HCT116 (cell line): ENCODE measurements around the gene RALGAPA1. TPM values are rescaled to one million over a fixed set of nuclear protein-coding genes. Genes with fewer than 3 reads are reported as not detected.

Experiments
- ATAC-seq: fragments of 200-7000 bp; cut with Tn5 transposase; 2 replicates; pipeline ENCODE4 v1.9.1; 2020; ENCODE audit warnings: mild to moderate bottlenecking, moderate library complexity
- BruUV-seq: library from RNA; stranded (reverse); fragments of 400-500 nt; replicated peaks from 2 replicates; lab custom pipeline; 2021; lab: Mats Ljungman, UMichigan
- CTCF ChIA-PET: fragments of 300-600 bp; sonication (Branson Sonifier 250); formaldehyde crosslinking; loops from one replicate; lab custom pipeline; 2021; ENCODE audit warnings: antibody characterized with exemption; lab: Charles Lee
- POLR2A ChIA-PET: fragments of 300-600, 350-600 bp; sonication (Branson Sonifier 250); formaldehyde crosslinking; loops from one replicate; lab custom pipeline; 2021; ENCODE audit warnings: antibody characterized with exemption; lab: Charles Lee
- RAD21 ChIA-PET, 2 experiments: fragments of 300-600 bp; sonication (Branson Sonifier 250); formaldehyde crosslinking; loops; one replicate each; lab custom pipeline; 2023; ENCODE audit warnings: low total read pairs in 2 of 2; ENCODE audit not compliant: uncharacterized antibody in 2 of 2, unreplicated experiment in 2 of 2, low non-redundant PET in 1 of 2; lab: Charles Lee
- DNase-seq: peaks from one replicate; pipeline ENCODE4 v3.0.0-alpha.2; 2010; ENCODE audit warnings: low read depth, low spot score
- H2AFZ ChIP-seq: fragments of 200-600 bp; shearing (Covaris generic), sonication (generic); 2 replicates; pipeline ENCODE4 v1.6.1; 2017; ENCODE audit warnings: low read depth, mixed run types, mixed read lengths, antibody characterized with exemption, low read length; ENCODE audit not compliant: poor library complexity, severe bottlenecking
- H3K27ac ChIP-seq: 2 replicates; pipeline ENCODE4 v1.5.1; 2012; ENCODE audit warnings: low read depth, low read length
- H3K27me3 ChIP-seq: fragments of 200-600 bp; sonication (generic); 2 replicates; pipeline ENCODE4 v1.6.1; 2016; ENCODE audit warnings: mixed run types, low read length, mixed read lengths; ENCODE audit not compliant: insufficient read depth
- H3K36me3 ChIP-seq, 2 experiments: fragments of 200-500 bp in 1 of 2; fragments of 200-600 bp in 1 of 2; sonication (Bioruptor generic) in 1 of 2; sonication (generic) in 1 of 2; 2 replicates each; pipeline versions ENCODE4 v1.5.1 to v1.6.1; 2014 to 2016; ENCODE audit warnings: low read length in 2 of 2, inconsistent platforms in 1 of 2, mixed read lengths in 1 of 2, mixed run types in 1 of 2; ENCODE audit not compliant: insufficient read depth in 2 of 2, control insufficient read depth in 1 of 2
- H3K4me1 ChIP-seq, 2 experiments: fragments of 200-600 bp in 1 of 2; sonication (generic) in 1 of 2; 2 replicates each; pipeline versions ENCODE4 v1.5.1 to v1.6.1; 2012 to 2017; ENCODE audit warnings: low read length in 2 of 2, inconsistent platforms in 1 of 2, mild to moderate bottlenecking in 1 of 2, mixed read lengths in 1 of 2, mixed run types in 1 of 2, moderate library complexity in 1 of 2; ENCODE audit not compliant: insufficient read depth in 2 of 2, control insufficient read depth in 1 of 2
- H3K4me2 ChIP-seq: fragments of 200-600 bp; sonication (generic); 2 replicates; pipeline ENCODE4 v1.6.1; 2017; ENCODE audit warnings: mixed run types, low read length, mixed read lengths
- H3K4me3 ChIP-seq, 2 experiments: fragments of 200-600 bp in 1 of 2; sonication (generic) in 1 of 2; replicated peaks in 1 of 2; 2 replicates each; pipeline ENCODE4 v1.5.1; 2011 to 2016; ENCODE audit warnings: low read length in 2 of 2, control low read depth in 1 of 2, low read depth in 1 of 2, mild to moderate bottlenecking in 1 of 2, mixed read lengths in 1 of 2, mixed run types in 1 of 2
- H3K79me2 ChIP-seq: fragments of 200-600 bp; sonication (generic); 2 replicates; pipeline ENCODE4 v1.6.1; 2017; ENCODE audit warnings: mild to moderate bottlenecking, mixed run types, low read length, moderate library complexity, mixed read lengths; ENCODE audit not compliant: insufficient read depth
- H3K9ac ChIP-seq: fragments of 200-600 bp; sonication (generic); 2 replicates; pipeline ENCODE4 v1.6.1; 2016; ENCODE audit warnings: low read length, mixed read lengths
- H3K9me2 ChIP-seq: fragments of 200-600 bp; sonication (generic), shearing (Covaris generic); 2 replicates; pipeline ENCODE4 v1.6.1; 2017; ENCODE audit warnings: mixed run types, mild to moderate bottlenecking, moderate library complexity; ENCODE audit not compliant: insufficient read depth
- H3K9me3 ChIP-seq, 2 experiments: fragments of 200-500 bp in 1 of 2; fragments of 200-600 bp in 1 of 2; sonication (Bioruptor generic) in 1 of 2; sonication (generic) in 1 of 2; 2 replicates each; pipeline ENCODE4 v1.6.1; 2014 to 2017; ENCODE audit warnings: low read length in 2 of 2, mixed read lengths in 2 of 2, inconsistent platforms in 1 of 2, low read depth in 1 of 2, mild to moderate bottlenecking in 1 of 2, mixed run types in 1 of 2, moderate library complexity in 1 of 2; ENCODE audit not compliant: control insufficient read depth in 1 of 2, insufficient read depth in 1 of 2
- H4K20me1 ChIP-seq: fragments of 200-600 bp; sonication (generic), shearing (Covaris generic); 2 replicates; pipeline ENCODE4 v1.6.1; 2017; ENCODE audit warnings: mixed run types, mild to moderate bottlenecking, moderate library complexity; ENCODE audit not compliant: insufficient read depth
- ATF3 ChIP-seq: IDR thresholded peaks from 2 replicates; pipeline ENCODE4 v1.6.1; 2012
- CBX3 ChIP-seq: IDR thresholded peaks from 2 replicates; pipeline ENCODE4 v1.6.1; 2012; ENCODE audit warnings: low read depth
- CEBPB ChIP-seq: IDR thresholded peaks from 2 replicates; pipeline ENCODE4 v1.6.1; 2012; ENCODE audit warnings: low read depth
- EGR1 ChIP-seq: IDR thresholded peaks from 2 replicates; pipeline ENCODE4 v1.6.1; 2012; ENCODE audit warnings: low read depth
- ELF1 ChIP-seq: IDR thresholded peaks from 2 replicates; pipeline ENCODE4 v1.6.1; 2012; ENCODE audit warnings: low read depth, borderline replicate concordance
- EZH2 ChIP-seq: fragments of 200-600 bp; sonication (generic); IDR thresholded peaks from 2 replicates; pipeline ENCODE4 v1.6.1; 2017; ENCODE audit warnings: antibody characterized with exemption, mixed run types
- EZH2phosphoT487 ChIP-seq: fragments of 200-600 bp; IDR thresholded peaks from 2 replicates; pipeline ENCODE4 v1.6.1; 2018; ENCODE audit warnings: antibody characterized with exemption, borderline replicate concordance
- POLR2A ChIP-seq: IDR thresholded peaks from 2 replicates; pipeline ENCODE4 v1.7.0; 2011; ENCODE audit warnings: borderline replicate concordance; ENCODE audit not compliant: insufficient read depth, insufficient read length; ENCODE audit errors: extremely low read depth
- POLR2AphosphoS5 ChIP-seq: IDR thresholded peaks from 2 replicates; pipeline ENCODE4 v1.6.1; 2011; ENCODE audit warnings: mild to moderate bottlenecking, low read depth, low read length, moderate library complexity
- RAD21 ChIP-seq: IDR thresholded peaks from 2 replicates; pipeline ENCODE4 v1.6.1; 2012; ENCODE audit warnings: low read depth, mild to moderate bottlenecking
- REST ChIP-seq: IDR thresholded peaks from 2 replicates; pipeline ENCODE4 v1.6.1; 2012; ENCODE audit warnings: low read depth
- SIN3A ChIP-seq: IDR thresholded peaks from 2 replicates; pipeline ENCODE4 v1.6.1; 2012; ENCODE audit warnings: low read depth
- SP1 ChIP-seq: IDR thresholded peaks from 2 replicates; pipeline ENCODE4 v1.6.1; 2012; ENCODE audit warnings: low read depth
- SRF ChIP-seq: IDR thresholded peaks from 2 replicates; pipeline ENCODE4 v1.6.1; 2012; ENCODE audit warnings: low read depth
- TCF7L2 ChIP-seq: IDR thresholded peaks from 2 replicates; pipeline ENCODE4 v1.7.0; 2011; ENCODE audit warnings: borderline replicate concordance, inconsistent platforms; ENCODE audit not compliant: insufficient read depth, insufficient read length; ENCODE audit errors: extremely low read depth
- YY1 ChIP-seq: IDR thresholded peaks from 2 replicates; pipeline ENCODE4 v1.6.1; 2011; ENCODE audit warnings: low read length, low read depth, moderate library complexity, mild to moderate bottlenecking; ENCODE audit not compliant: insufficient replicate concordance; ENCODE audit errors: extremely low read depth
- ZFX ChIP-seq: fragments of 450-650 bp; IDR thresholded peaks from 2 replicates; pipeline ENCODE4 v1.6.1; 2017
- ZNF274 ChIP-seq: fragments of 200-500 bp; sonication (Bioruptor generic); IDR thresholded peaks from 2 replicates; pipeline ENCODE4 v1.6.1; 2014; ENCODE audit warnings: mild to moderate bottlenecking, low read depth, low read length, inconsistent platforms
- intact Hi-C: fragments of 100-400 bp; cut with micrococcal nuclease; formaldehyde crosslinking; loops from 2 replicates; pipeline ENCODE4 v1.10.0; 2022
- total RNA-seq: library from RNA; stranded (reverse); gene quantifications from one replicate; pipeline ENCODE4 v1.2.1, GENCODE V29; 2021; ENCODE audit not compliant: unreplicated experiment
- TF ChIP-seq, protein P1 (sequence below): IDR thresholded peaks from 2 replicates; pipeline ENCODE4 v1.6.1; 2011; ENCODE audit warnings: mild to moderate bottlenecking, low read length, moderate library complexity; ENCODE audit not compliant: insufficient replicate concordance; ENCODE audit errors: extremely low read depth

The RALGAPA1 gene
- total RNA-seq, 1 experiment from 2014 or later: 29.3 TPM

- peaks cover 4 to 14% of the 10 kb centered on the region in 2 experiments for H3K4me1 ChIP-seq
- BruUV-seq: no TSS peak
- CTCF ChIA-PET: no interaction called here
- no peaks in the 10 kb centered on the region for H3K79me2 ChIP-seq
- H3K4me3 ChIP-seq: no peak overlapping the region
- TF ChIP-seq EZH2 (no peak), SP1 (no peak), SRF (no peak), POLR2A (no peak), EZH2phosphoT487 (no peak), CEBPB (no peak), ZFX (no peak), YY1 (no peak), SIN3A (no peak), TCF7L2 (no peak), EGR1 (no peak), ZNF274 (no peak), ATF3 (no peak), CBX3 (no peak), ELF1 (no peak), POLR2AphosphoS5 (no peak), RAD21 (no peak), REST (no peak)
- TF ChIP-seq, protein P1, sequence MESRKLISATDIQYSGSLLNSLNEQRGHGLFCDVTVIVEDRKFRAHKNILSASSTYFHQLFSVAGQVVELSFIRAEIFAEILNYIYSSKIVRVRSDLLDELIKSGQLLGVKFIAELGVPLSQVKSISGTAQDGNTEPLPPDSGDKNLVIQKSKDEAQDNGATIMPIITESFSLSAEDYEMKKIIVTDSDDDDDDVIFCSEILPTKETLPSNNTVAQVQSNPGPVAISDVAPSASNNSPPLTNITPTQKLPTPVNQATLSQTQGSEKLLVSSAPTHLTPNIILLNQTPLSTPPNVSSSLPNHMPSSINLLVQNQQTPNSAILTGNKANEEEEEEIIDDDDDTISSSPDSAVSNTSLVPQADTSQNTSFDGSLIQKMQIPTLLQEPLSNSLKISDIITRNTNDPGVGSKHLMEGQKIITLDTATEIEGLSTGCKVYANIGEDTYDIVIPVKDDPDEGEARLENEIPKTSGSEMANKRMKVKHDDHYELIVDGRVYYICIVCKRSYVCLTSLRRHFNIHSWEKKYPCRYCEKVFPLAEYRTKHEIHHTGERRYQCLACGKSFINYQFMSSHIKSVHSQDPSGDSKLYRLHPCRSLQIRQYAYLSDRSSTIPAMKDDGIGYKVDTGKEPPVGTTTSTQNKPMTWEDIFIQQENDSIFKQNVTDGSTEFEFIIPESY: no peak
- POLR2A ChIA-PET: no interaction called here
- H3K9ac ChIP-seq: no peak overlapping the region
- DNase-seq (no peak), ATAC-seq (no peak)
- H3K9me3 ChIP-seq: no peaks in the 10 kb centered on the region
- no peaks in the 10 kb centered on the region for H4K20me1 ChIP-seq
- no peak overlapping the region for H3K4me2 ChIP-seq
- no peaks in the 10 kb centered on the region for H3K9me2 ChIP-seq
- no peaks in the 10 kb centered on the region for H3K27me3 ChIP-seq
- RAD21 ChIA-PET: no interaction called here
- H3K27ac ChIP-seq: no peak overlapping the region
- no peak overlapping the region for H2AFZ ChIP-seq
- intact Hi-C loops: no loop called here
- H3K36me3 ChIP-seq: no peaks in the 10 kb centered on the region; a peak in 2 of 4 replicates
Observed at GRCh38 chr14:35829449-35829848, 20.4 kb upstream of the RALGAPA1 start.
